DOHH2 (cell line): ENCODE measurements around the gene PIK3CA.

ENCODE experiments used
- H3F3A ChIP-seq: fragments of 200-600 bp; sonication (generic), shearing (Covaris generic); 2 replicates; pipeline ENCODE4 v1.6.0; 2016; ENCODE audit warnings: antibody characterized with exemption, mild to moderate bottlenecking; ENCODE audit not compliant: control insufficient read depth, insufficient read depth
- H3K27ac ChIP-seq: fragments of 200-600 bp; sonication (generic); 2 replicates; pipeline ENCODE4 v1.5.1; 2014; ENCODE audit warnings: low read depth, mild to moderate bottlenecking, low read length, moderate library complexity
- H3K27me3 ChIP-seq: fragments of 200-600 bp; sonication (generic); 2 replicates; pipeline ENCODE4 v1.6.1; 2014; ENCODE audit warnings: mild to moderate bottlenecking, low read length, mixed read lengths; ENCODE audit not compliant: control insufficient read depth
- H3K36me3 ChIP-seq: fragments of 200-600 bp; sonication (generic); 2 replicates; pipeline ENCODE4 v1.6.1; 2014; ENCODE audit warnings: mild to moderate bottlenecking, low read length, moderate library complexity, mixed read lengths; ENCODE audit not compliant: control insufficient read depth
- H3K4me1 ChIP-seq: fragments of 200-600 bp; sonication (generic); 2 replicates; pipeline ENCODE4 v1.6.1; 2014; ENCODE audit warnings: mild to moderate bottlenecking, low read length, mixed read lengths; ENCODE audit not compliant: control insufficient read depth
- H3K4me2 ChIP-seq: fragments of 200-600 bp; sonication (generic); 2 replicates; pipeline ENCODE4 v1.6.0; 2014; ENCODE audit warnings: mild to moderate bottlenecking, low read length, moderate library complexity
- H3K4me3 ChIP-seq: fragments of 200-600 bp; sonication (generic); 2 replicates; pipeline ENCODE4 v1.5.1; 2014; ENCODE audit warnings: mild to moderate bottlenecking, low read length, mixed read lengths
- H3K79me2 ChIP-seq: fragments of 200-600 bp; sonication (generic); 2 replicates; pipeline ENCODE4 v1.6.1; 2014; ENCODE audit warnings: mild to moderate bottlenecking, low read length, mixed read lengths; ENCODE audit not compliant: control insufficient read depth
- H3K9me2 ChIP-seq: fragments of 200-600 bp; sonication (generic); replicated peaks from 2 replicates; pipeline ENCODE4 v1.6.1; 2014; ENCODE audit warnings: mild to moderate bottlenecking, low read length, mixed read lengths; ENCODE audit not compliant: control insufficient read depth
- H3K9me3 ChIP-seq: fragments of 200-600 bp; sonication (generic); 2 replicates; pipeline ENCODE4 v1.6.1; 2014; ENCODE audit warnings: antibody characterized with exemption, low read length, mixed read lengths; ENCODE audit not compliant: control insufficient read depth, insufficient read depth
- H4K20me1 ChIP-seq: fragments of 200-600 bp; sonication (generic); 2 replicates; pipeline ENCODE4 v1.6.0; 2014; ENCODE audit warnings: low read depth, mild to moderate bottlenecking, antibody characterized with exemption, low read length, moderate library complexity; ENCODE audit not compliant: control insufficient read depth, insufficient read depth
- EZH2phosphoT487 ChIP-seq: fragments of 200-600 bp; sonication (generic); IDR thresholded peaks from 2 replicates; pipeline ENCODE4 v1.6.1; 2017; ENCODE audit warnings: borderline replicate concordance, mild to moderate bottlenecking, antibody characterized with exemption, low read length, moderate library complexity, mixed read lengths
- TF ChIP-seq, protein P1 (sequence below): fragments of 200-600 bp; sonication (generic); IDR thresholded peaks from one replicate; pipeline ENCODE4 v1.5.1; 2014; ENCODE audit warnings: antibody characterized with exemption, mild to moderate bottlenecking, low read depth, low read length; ENCODE audit not compliant: poor library complexity, severe bottlenecking

Gene PIK3CA

DNA sequence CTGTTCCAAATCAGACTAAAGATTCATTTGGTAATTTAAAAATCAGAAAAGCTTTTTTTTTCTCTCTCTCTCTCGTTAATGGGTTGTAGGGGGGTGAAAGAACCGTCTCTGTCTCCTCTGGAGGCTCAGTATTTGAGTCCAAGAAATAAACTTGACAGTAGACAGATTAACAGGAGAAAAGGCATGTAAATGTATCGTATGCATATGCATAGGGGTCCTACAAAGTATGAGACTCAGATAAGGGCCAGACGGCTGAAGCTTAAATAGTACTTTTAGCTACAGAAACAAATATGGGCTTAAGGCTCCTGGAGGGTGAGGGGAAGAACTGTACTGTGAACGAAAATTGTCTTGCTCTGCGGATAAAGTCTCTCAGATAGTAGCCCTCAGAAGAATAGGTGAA is 42.4 kb downstream of the PIK3CA start:
- TF ChIP-seq EZH2phosphoT487, result no peak
- H4K20me1 ChIP-seq, result no peaks in the 10 kb centered on the region; the same call in 1 of the 2 replicates

DNA sequence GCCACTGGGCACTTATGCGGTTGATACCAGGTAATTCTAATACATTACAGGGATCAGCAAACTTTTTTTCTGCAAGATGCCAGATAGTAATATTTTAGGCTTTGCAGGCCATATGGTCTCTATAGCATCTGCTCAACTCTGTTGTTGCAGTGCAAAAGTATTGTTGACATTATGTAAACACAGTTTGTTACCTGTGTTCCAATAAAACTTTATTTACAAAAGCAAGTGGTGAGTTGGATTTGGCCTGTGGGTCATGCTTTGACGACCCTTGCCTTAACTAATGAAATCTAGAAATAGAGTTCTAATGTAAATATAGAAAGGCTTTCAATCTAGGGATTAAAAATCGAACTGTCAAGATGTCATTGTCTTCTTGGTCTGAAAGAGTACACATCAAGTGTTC is 44.4 kb downstream of the PIK3CA start:
- Histone ChIP-seq H3K36me3 (no peaks in the 10 kb centered on the region), H3K27ac (no peak overlapping the region), H3K4me2 (no peak overlapping the region), H3K9me3 (no peaks in the 10 kb centered on the region), H4K20me1 (no peaks in the 10 kb centered on the region; the same call in 1 of the 2 replicates), H3K9me2 (no peaks in the 10 kb centered on the region), H3K79me2 (peaks cover 69% of the 10 kb centered on the region), H3K27me3 (no peaks in the 10 kb centered on the region), H3K4me3 (no peak overlapping the region), H3F3A (no peaks in the 10 kb centered on the region), H3K4me1 (peaks cover 21% of the 10 kb centered on the region)
- TF ChIP-seq, protein P1, sequence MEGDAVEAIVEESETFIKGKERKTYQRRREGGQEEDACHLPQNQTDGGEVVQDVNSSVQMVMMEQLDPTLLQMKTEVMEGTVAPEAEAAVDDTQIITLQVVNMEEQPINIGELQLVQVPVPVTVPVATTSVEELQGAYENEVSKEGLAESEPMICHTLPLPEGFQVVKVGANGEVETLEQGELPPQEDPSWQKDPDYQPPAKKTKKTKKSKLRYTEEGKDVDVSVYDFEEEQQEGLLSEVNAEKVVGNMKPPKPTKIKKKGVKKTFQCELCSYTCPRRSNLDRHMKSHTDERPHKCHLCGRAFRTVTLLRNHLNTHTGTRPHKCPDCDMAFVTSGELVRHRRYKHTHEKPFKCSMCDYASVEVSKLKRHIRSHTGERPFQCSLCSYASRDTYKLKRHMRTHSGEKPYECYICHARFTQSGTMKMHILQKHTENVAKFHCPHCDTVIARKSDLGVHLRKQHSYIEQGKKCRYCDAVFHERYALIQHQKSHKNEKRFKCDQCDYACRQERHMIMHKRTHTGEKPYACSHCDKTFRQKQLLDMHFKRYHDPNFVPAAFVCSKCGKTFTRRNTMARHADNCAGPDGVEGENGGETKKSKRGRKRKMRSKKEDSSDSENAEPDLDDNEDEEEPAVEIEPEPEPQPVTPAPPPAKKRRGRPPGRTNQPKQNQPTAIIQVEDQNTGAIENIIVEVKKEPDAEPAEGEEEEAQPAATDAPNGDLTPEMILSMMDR, result no peak
- no peak for TF ChIP-seq EZH2phosphoT487

More for the DNA sequence above, 42.4 kb downstream of the PIK3CA start:
- Histone ChIP-seq H3K36me3 (no peaks in the 10 kb centered on the region), H3K27ac (no peak overlapping the region), H3K9me3 (no peaks in the 10 kb centered on the region), H3K79me2 (peaks cover 71% of the 10 kb centered on the region), H3K9me2 (no peaks in the 10 kb centered on the region), H3K27me3 (no peaks in the 10 kb centered on the region), H3K4me3 (no peak overlapping the region), H3K4me2 (no peak overlapping the region), H3F3A (no peaks in the 10 kb centered on the region), H3K4me1 (peaks cover 8% of the 10 kb centered on the region; the same call in 1 of the 2 replicates)

DNA sequence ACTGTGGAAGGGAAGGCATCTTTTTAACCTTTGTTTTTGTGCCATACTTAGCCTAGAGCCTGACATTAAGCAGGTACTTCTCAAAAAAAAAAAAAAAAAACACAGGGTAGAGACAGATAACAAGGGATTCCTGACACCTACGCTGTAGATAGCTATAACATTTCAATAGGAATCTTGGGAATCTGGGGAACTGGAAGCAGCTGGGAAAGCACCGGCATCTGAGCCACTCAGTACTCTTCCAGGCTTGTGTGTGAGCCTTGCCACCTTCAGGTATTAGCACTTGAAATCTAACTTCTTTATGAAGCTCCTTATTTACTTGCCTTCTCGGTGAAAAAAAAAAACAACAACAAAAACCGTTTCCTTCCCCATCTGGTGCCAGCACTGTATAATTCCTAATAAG is 46.8 kb downstream of the PIK3CA start:
- H3F3A ChIP-seq, result no peaks in the 10 kb centered on the region
- peaks cover 63% of the 10 kb centered on the region for H3K79me2 ChIP-seq
- H3K9me3 ChIP-seq, result no peaks in the 10 kb centered on the region
- TF ChIP-seq, protein P1, result no peak
- no peak for TF ChIP-seq EZH2phosphoT487
- no peaks in the 10 kb centered on the region for H3K36me3 ChIP-seq
- H3K4me1 ChIP-seq, result peaks cover 17% of the 10 kb centered on the region
- no peak overlapping the region for H3K4me2 ChIP-seq
- H4K20me1 ChIP-seq, result no peaks in the 10 kb centered on the region; the same call in 1 of the 2 replicates
- no peaks in the 10 kb centered on the region for H3K27me3 ChIP-seq
- no peak overlapping the region for H3K27ac ChIP-seq
- H3K9me2 ChIP-seq, result no peaks in the 10 kb centered on the region
- H3K4me3 ChIP-seq, result no peak overlapping the region

DNA sequence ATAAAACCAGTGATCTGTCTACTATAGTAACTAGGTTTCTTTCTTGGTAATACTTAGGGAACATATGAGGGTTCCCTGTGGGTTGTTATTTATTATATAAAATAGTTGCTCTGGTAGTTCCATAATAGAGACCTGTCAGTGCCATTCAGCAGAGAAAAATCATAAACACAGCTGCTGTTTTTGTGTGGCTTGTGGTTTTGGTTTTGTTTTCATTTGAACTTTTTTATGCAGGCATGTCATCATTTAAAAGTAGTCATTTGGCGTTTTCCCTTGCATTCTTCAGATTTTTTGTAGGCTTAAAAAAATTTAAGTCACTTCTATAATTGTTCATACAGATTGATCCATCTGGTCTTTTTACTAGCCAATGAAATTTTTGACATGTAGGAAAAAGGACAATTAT is 47.9 kb downstream of the PIK3CA start:
- Histone ChIP-seq H3F3A (no peaks in the 10 kb centered on the region), H3K4me1 (peaks cover 16% of the 10 kb centered on the region), H3K4me3 (no peak overlapping the region), H4K20me1 (no peaks in the 10 kb centered on the region; the same call in 1 of the 2 replicates), H3K36me3 (peaks cover 8% of the 10 kb centered on the region), H3K27ac (no peak overlapping the region), H3K9me3 (no peaks in the 10 kb centered on the region), H3K27me3 (no peaks in the 10 kb centered on the region), H3K9me2 (no peaks in the 10 kb centered on the region), H3K4me2 (no peak overlapping the region), H3K79me2 (peaks cover 52% of the 10 kb centered on the region)
- TF ChIP-seq, protein P1, result no peak
- TF ChIP-seq EZH2phosphoT487, result no peak
